ENCODE measurements around the gene CREG1.

Gene CREG1

GRCh38 chr1:167562702-167563101, 9.1 kb upstream of the CREG1 start (continued):
- TF ChIP-seq, protein P1, sequence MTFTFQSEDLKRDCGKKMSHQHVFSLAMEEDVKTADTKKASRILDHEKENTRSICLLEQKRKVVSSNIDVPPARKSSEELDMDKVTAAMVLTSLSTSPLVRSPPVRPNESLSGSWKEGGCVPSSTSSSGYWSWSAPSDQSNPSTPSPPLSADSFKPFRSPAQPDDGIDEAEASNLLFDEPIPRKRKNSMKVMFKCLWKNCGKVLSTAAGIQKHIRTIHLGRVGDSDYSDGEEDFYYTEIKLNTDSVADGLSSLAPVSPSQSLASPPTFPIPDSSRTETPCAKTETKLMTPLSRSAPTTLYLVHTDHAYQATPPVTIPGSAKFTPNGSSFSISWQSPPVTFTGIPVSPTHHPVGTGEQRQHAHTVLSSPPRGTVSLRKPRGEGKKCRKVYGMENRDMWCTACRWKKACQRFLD (tag by site-specific recombination; IDR thresholded peaks at IDR 0.05), result no peak
- TF ChIP-seq ZNF140 (tag by site-specific recombination; IDR thresholded peaks at IDR 0.05) (no peak), ZNF24 (tag by site-specific recombination; IDR thresholded peaks at IDR 0.05) (no peak), ZNF169 (tag by site-specific recombination; IDR thresholded peaks at IDR 0.05) (no peak), ZNF280D (tag by site-specific recombination; IDR thresholded peaks at IDR 0.05) (no peak), ZNF426 (tag by site-specific recombination; IDR thresholded peaks at IDR 0.05) (no peak), ZNF121 (tag by site-specific recombination; IDR thresholded peaks at IDR 0.05) (no peak), ZBTB17 (tag by site-specific recombination; IDR thresholded peaks at IDR 0.05) (no peak), HOXC10 (CRISPR knock-in tag; IDR thresholded peaks at IDR 0.05) (no peak), FEZF1 (tag by site-specific recombination; IDR thresholded peaks at IDR 0.05) (no peak)

DNA sequence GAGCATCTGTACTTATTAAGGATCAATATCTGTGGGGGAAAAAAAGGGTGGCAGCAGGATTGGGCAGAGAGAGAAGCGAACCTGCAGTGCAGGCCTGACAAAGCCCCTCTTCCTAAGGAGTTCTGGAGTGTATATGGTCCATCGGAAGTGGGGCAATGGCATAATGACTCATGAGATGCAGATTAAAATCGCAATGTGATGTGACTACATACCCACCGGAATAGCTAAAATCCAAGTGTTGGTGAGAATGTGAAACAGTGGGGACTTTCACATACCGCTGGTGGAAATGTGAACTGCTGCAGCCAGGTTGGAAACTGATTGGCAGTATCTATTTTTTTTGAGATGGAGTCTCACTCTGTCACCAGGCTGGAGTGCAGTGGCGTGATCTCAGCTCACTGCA, 8.2 kb upstream of the CREG1 start:
- Histone ChIP-seq H3K4me1 (ENCODE audit: control insufficient read depth, insufficient read depth, low read length) (peaks cover 8% of the 10 kb centered on the region; the same call in 1 of the 2 replicates), H3K27ac (ENCODE audit: extremely low read depth, low read depth, low read length) (no peak overlapping the region), H3K36me3 (ENCODE audit: control insufficient read depth in 2 of 2, insufficient read depth in 1 of 2, low read length in 2 of 2) (no peaks in the 10 kb centered on the region), H3K4me3 (ENCODE audit: low read depth, low read length) (no peak overlapping the region), H3K9me3 (ENCODE audit: control insufficient read depth, insufficient read depth, low read depth, low read length) (no peaks in the 10 kb centered on the region)
- ChIA-PET CTCF (interaction anchor here (0.8 to 5.0 kb wide), 2 partner anchors 21 to 126 kb away, joined by 3 to 23 read pairs; no protein-coding TSS in a partner anchor), POLR2A (interaction anchor here (0.6 kb wide), 1 partner anchor 54 kb away, joined by 3 read pairs; no protein-coding TSS in a partner anchor)
- TF ChIP-seq, protein P2, sequence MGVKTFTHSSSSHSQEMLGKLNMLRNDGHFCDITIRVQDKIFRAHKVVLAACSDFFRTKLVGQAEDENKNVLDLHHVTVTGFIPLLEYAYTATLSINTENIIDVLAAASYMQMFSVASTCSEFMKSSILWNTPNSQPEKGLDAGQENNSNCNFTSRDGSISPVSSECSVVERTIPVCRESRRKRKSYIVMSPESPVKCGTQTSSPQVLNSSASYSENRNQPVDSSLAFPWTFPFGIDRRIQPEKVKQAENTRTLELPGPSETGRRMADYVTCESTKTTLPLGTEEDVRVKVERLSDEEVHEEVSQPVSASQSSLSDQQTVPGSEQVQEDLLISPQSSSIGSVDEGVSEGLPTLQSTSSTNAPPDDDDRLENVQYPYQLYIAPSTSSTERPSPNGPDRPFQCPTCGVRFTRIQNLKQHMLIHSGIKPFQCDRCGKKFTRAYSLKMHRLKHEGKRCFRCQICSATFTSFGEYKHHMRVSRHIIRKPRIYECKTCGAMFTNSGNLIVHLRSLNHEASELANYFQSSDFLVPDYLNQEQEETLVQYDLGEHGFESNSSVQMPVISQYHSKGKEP (tag by site-specific recombination; IDR thresholded peaks at IDR 0.05), result no peak
- TF ChIP-seq, protein P3, sequence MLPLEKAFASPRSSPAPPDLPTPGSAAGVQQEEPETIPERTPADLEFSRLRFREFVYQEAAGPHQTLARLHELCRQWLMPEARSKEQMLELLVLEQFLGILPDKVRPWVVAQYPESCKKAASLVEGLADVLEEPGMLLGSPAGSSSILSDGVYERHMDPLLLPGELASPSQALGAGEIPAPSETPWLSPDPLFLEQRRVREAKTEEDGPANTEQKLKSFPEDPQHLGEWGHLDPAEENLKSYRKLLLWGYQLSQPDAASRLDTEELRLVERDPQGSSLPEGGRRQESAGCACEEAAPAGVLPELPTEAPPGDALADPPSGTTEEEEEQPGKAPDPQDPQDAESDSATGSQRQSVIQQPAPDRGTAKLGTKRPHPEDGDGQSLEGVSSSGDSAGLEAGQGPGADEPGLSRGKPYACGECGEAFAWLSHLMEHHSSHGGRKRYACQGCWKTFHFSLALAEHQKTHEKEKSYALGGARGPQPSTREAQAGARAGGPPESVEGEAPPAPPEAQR (tag by site-specific recombination; IDR thresholded peaks at IDR 0.05), result no peak
- TF ChIP-seq, protein P4, sequence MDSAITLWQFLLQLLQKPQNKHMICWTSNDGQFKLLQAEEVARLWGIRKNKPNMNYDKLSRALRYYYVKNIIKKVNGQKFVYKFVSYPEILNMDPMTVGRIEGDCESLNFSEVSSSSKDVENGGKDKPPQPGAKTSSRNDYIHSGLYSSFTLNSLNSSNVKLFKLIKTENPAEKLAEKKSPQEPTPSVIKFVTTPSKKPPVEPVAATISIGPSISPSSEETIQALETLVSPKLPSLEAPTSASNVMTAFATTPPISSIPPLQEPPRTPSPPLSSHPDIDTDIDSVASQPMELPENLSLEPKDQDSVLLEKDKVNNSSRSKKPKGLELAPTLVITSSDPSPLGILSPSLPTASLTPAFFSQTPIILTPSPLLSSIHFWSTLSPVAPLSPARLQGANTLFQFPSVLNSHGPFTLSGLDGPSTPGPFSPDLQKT (IDR thresholded peaks at IDR 0.05; ENCODE audit: borderline replicate concordance, low read depth, low read length), result no peak

DNA sequence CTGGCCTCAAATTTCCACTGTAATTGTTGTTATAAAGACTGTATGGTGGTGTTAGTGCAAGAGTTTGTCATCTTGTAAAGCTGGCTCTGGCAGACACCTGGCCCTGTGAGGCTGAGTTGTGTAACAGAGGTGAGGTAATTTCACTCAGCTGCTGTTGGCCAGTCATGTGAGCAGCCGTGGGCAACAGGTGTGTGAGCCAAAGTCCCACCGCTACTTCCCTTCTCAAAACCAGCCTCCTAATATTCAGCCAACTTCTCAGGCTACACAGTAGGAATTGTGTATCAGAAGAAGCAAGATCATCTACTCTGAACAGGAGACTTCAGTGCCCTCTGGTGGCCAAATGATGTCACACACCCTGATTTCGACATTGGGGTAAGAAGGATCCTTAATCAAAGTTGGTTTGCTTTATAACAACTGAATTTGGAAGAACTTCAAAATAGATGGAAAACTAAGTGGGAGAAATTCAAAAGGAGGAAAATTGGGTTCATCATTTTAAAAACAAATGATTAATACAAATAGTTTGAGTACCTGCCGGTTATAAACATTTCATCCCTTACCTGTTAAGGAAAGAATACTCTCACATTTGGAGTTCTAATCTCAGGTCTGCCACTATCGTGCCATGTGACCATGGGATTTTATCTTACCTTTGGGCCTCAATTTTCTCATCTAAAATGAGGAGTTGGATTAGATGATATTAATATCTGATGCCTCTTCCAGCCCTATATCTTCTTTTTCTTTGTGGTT, 2.6 kb upstream of the CREG1 start:
- Histone ChIP-seq H3K9me3 (ENCODE audit: control insufficient read depth, insufficient read depth, low read depth, low read length) (no peaks in the 10 kb centered on the region), H3K4me3 (ENCODE audit: low read depth, low read length) (no peak overlapping the region), H3K36me3 (ENCODE audit: control insufficient read depth in 2 of 2, insufficient read depth in 1 of 2, low read length in 2 of 2) (no peaks in the 10 kb centered on the region), H3K4me1 (ENCODE audit: control insufficient read depth, insufficient read depth, low read length) (no peaks in the 10 kb centered on the region), H3K27ac (ENCODE audit: extremely low read depth, low read depth, low read length) (no peak overlapping the region)
- CTCF ChIA-PET, result interaction anchor here (0.6 to 3.8 kb wide), 14 partner anchors 9 to 337 kb away, joined by 3 to 25 read pairs (median 4); no protein-coding TSS in a partner anchor
- POLR2A ChIA-PET, result interaction anchor here (1.2 kb wide), 1 partner anchor 336 kb away, joined by 3 read pairs; the partner anchor contains the start of gene POU2F1
- TF ChIP-seq ZNF707 (tag by site-specific recombination; IDR thresholded peaks at IDR 0.05) (no peak), SCRT2 (tag by site-specific recombination; IDR thresholded peaks at IDR 0.05) (peak; percentile 100), ZBTB17 (tag by site-specific recombination; IDR thresholded peaks at IDR 0.05) (peak; percentile 60), ZNF223 (tag by site-specific recombination; IDR thresholded peaks at IDR 0.05) (no peak), ZNF600 (tag by site-specific recombination; IDR thresholded peaks at IDR 0.05) (no peak), ZNF335 (tag by site-specific recombination; conservative IDR thresholded peaks at IDR 0.05) (peak; percentile 23; the same call in 1 of the 2 replicates), HOXA7 (CRISPR knock-in tag; IDR thresholded peaks at IDR 0.05; ENCODE audit: borderline replicate concordance) (no peak), SP7 (tag by site-specific recombination; IDR thresholded peaks at IDR 0.05) (0 out of 2 replicates have a peak, but pooled peaks have one; percentile 29), ZNF416 (tag by site-specific recombination; IDR thresholded peaks at IDR 0.05) (no peak), MZF1 (tag by site-specific recombination; IDR thresholded peaks at IDR 0.05; ENCODE audit: borderline replicate concordance) (no peak)
- TF ChIP-seq, protein P5, sequence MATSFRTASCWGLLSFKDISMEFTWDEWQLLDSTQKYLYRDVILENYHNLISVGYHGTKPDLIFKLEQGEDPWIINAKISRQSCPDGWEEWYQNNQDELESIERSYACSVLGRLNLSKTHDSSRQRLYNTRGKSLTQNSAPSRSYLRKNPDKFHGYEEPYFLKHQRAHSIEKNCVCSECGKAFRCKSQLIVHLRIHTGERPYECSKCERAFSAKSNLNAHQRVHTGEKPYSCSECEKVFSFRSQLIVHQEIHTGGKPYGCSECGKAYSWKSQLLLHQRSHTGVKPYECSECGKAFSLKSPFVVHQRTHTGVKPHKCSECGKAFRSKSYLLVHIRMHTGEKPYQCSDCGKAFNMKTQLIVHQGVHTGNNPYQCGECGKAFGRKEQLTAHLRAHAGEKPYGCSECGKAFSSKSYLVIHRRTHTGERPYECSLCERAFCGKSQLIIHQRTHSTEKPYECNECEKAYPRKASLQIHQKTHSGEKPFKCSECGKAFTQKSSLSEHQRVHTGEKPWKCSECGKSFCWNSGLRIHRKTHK (tag by site-specific recombination; IDR thresholded peaks at IDR 0.05), result no peak
